Effector memory CD8-positive, alpha-beta T cell (primary cell): ENCODE data around the gene ZCCHC14.

Experiments used
- ATAC-seq: fragments of 150-1000 bp; cut with Tn5 transposase; replicated peaks from 2 replicates; pipeline ENCODE4 v1.10.0; 2021; ENCODE audit warnings: mild to moderate bottlenecking, moderate library complexity
- DNase-seq, 3 experiments: peaks; one replicate each; pipeline ENCODE4 v3.0.0; 2021
- H3K27ac Mint-ChIP-seq, 2 donors: one replicate each; pipeline ENCODE4 v1.8.0; 2022; ENCODE audit warnings: mild to moderate bottlenecking in 2 of 2, mixed read lengths in 2 of 2, moderate library complexity in 2 of 2
- H3K27me3 Mint-ChIP-seq, 2 donors: one replicate each; pipeline ENCODE4 v1.8.0; 2022; ENCODE audit warnings: mixed read lengths in 2 of 2
- H3K36me3 Mint-ChIP-seq: one replicate; pipeline ENCODE4 v1.8.0; 2022; ENCODE audit warnings: mild to moderate bottlenecking, moderate library complexity, mixed read lengths; ENCODE audit not compliant: insufficient read depth
- H3K4me1 Mint-ChIP-seq, 2 donors: one replicate each; pipeline ENCODE4 v1.8.0; 2022; ENCODE audit warnings: low read depth in 2 of 2, mixed read lengths in 2 of 2
- H3K4me3 Mint-ChIP-seq, 2 donors: one replicate each; pipeline ENCODE4 v1.8.0; 2022; ENCODE audit warnings: mild to moderate bottlenecking in 2 of 2, mixed read lengths in 2 of 2, moderate library complexity in 2 of 2
- H3K9me3 Mint-ChIP-seq, 2 donors: one replicate each; pipeline ENCODE4 v1.8.0; 2022; ENCODE audit warnings: mixed read lengths in 2 of 2

Gene ZCCHC14

DNA sequence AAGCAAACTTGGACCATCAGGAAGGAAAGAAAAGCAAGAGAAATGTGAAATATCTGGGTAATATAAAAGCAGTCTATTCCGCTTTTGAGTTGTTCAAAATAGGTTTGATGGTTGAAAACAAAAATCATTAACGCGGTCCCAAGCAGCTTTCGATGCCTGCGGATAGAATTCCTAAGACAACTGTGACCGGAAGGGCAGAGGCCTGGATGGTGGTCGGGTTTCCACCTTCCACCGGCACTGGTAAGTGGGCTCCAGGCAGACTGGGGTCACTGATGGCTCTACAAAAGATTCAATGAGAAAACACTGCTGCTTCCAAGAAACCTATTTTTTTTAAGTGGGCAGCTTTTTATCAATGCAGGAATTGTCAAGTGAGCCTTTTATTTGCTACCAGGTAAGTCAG is 49.8 kb downstream of the ZCCHC14 start:
- H3K27ac Mint-ChIP-seq, result no peak overlapping the region
- peaks cover 25% of the 10 kb centered on the region for H3K36me3 Mint-ChIP-seq
- H3K27me3 Mint-ChIP-seq, result no peaks in the 10 kb centered on the region
- ATAC-seq, result no peak
- no peak overlapping the region for H3K4me3 Mint-ChIP-seq
- DNase-seq, result no peak
- peaks cover 3 to 4% of the 10 kb centered on the region in 2 donors for H3K4me1 Mint-ChIP-seq
- H3K9me3 Mint-ChIP-seq, result no peaks in the 10 kb centered on the region

DNA sequence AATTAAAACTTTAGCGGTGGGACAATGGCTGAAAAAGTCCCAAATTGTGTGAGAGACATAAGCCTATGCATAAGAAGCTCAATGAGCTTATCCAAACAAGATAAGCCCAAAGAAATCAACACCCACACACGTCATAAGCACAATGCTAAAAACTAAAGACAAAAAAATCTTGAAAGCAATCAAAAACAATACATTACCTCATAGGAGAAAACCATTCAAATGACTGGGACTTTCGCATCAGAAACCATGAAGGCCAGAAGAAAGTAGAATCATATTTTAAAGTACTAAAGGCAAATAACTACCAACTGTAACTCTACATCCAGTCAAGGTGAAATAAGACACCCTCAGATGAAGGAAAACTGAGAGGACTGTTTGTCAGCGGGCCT is 50.2 kb downstream of the ZCCHC14 start:
- DNase-seq (no peak), ATAC-seq (no peak)
- no peak overlapping the region for H3K4me3 Mint-ChIP-seq
- no peaks in the 10 kb centered on the region for H3K9me3 Mint-ChIP-seq
- no peaks in the 10 kb centered on the region for H3K27me3 Mint-ChIP-seq
- H3K36me3 Mint-ChIP-seq, result peaks cover 25% of the 10 kb centered on the region
- no peak overlapping the region for H3K27ac Mint-ChIP-seq
- H3K4me1 Mint-ChIP-seq, result peaks cover 4% of the 10 kb centered on the region in 2 donors

DNA sequence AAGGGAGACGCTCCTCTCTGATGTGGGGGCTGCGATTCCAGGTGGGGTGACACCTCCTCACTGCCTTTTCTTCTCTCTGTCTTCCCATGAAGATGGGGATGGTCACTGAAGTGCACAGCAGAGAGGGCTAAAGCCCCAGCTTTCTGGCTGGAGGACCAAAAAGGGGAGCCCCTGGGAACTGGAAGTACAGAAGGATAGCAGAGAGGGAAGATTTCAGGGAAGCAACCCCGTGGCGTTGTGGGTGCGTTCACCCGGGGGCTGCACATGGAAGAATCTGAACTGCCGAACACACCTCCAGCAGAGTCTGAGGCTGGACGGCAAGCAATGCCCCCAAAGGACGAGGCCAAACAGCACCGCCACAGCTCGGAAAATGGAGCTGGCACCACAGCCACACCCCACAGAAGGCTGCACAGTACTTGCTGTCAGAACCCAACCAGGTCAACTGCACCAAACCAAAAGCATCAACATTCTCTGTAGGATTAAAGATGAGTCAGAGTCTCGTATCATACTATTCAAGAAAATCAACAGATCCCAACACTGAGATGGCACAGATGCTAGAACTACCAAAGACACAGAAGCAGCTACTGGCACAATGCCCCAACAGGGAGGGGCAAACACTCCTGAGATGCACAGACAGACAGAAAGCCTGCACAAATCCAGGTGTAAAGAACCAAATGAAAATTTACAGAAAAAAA is 50.8 kb downstream of the ZCCHC14 start:
- Mint-ChIP-seq H3K36me3 (peaks cover 24% of the 10 kb centered on the region), H3K27ac (no peak overlapping the region), H3K4me3 (no peak overlapping the region), H3K4me1 (peaks cover 3 to 4% of the 10 kb centered on the region in 2 donors), H3K27me3 (no peaks in the 10 kb centered on the region), H3K9me3 (no peaks in the 10 kb centered on the region)
- DNase-seq (no peak), ATAC-seq (no peak)

DNA sequence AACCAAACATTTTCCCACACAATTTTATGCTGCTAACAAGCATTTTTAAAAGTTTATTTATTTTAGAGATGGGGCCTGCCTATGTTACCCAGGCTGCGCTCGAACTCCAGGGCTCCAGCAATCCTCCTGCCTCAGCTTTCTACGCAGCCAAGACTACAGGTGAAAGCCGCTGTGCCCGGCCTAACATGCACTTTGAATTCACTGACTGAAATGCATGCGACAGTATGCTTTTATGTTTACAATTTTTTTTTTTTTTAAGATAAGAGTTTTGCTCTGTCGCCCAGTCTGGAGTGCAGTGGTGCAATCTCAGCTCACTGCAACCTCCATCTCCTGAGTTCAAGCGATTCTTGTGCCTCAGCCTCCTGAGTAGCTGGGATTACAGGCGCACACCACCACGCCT is 52.9 kb downstream of the ZCCHC14 start:
- ATAC-seq (no peak), DNase-seq (no peak)
- Mint-ChIP-seq H3K36me3 (peaks cover 6% of the 10 kb centered on the region), H3K9me3 (no peaks in the 10 kb centered on the region), H3K4me3 (no peak overlapping the region), H3K27me3 (no peaks in the 10 kb centered on the region), H3K27ac (no peak overlapping the region), H3K4me1 (peaks cover 11 to 17% of the 10 kb centered on the region in 2 donors)

DNA sequence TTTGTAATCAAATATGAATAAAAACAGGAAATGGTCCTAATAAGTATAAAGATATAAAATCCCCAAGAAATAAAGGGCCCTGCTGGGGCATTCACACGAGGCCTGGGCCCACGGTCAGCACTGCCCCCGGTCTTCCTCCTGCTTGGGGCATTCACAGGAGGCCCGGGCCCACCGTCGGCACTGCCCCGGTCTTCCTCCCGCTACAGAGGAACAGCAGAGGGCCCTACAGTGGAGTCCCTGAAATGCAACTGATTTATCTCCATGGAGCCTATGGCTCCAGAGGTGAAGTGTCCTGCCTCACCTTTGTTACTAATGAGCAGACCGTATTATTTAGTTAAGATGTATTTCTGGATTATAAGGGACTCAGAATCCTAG is 54.2 kb downstream of the ZCCHC14 start:
- no peak overlapping the region for H3K4me3 Mint-ChIP-seq
- peaks cover 3% of the 10 kb centered on the region for H3K36me3 Mint-ChIP-seq
- no peak overlapping the region for H3K27ac Mint-ChIP-seq
- H3K9me3 Mint-ChIP-seq, result no peaks in the 10 kb centered on the region
- H3K4me1 Mint-ChIP-seq, result peaks cover 9 to 17% of the 10 kb centered on the region in 2 donors
- DNase-seq (no peak), ATAC-seq (no peak)
- H3K27me3 Mint-ChIP-seq, result no peaks in the 10 kb centered on the region

DNA sequence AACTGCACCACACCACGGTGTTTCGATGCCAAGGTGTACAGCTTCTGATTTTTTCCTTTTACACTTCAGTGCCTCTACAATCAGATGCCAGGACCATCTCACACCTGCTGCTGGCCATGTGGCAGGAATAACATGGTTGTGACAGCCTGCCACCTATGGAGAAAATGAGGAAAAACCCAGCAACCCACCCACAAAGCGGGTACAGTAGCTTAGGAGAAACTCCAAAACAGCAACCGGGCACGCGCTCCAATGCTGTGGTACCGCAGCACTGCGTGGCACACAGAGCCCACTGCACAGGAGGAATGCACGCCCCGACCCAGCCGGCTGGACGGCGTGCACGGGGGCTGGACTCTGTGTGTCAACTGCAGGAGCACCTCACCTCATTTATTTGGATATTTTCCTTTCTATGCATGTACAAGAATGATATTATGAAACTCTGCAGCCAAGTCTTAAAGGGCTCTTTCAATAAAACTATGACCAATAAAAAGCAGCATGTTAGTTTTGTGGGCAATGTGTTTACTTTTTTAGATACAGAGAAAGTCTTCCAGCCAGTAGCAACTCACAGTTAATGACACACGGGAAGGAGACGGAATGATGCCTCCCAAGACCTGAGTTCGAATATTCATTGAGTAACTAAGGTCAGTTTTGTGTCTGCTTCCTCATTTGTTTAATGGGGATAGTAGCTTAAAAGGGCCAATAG is 54.8 kb downstream of the ZCCHC14 start:
- no peaks in the 10 kb centered on the region for H3K27me3 Mint-ChIP-seq
- H3K4me1 Mint-ChIP-seq, result peaks cover 9 to 17% of the 10 kb centered on the region in 2 donors
- ATAC-seq (no peak), DNase-seq (no peak)
- peaks cover 4% of the 10 kb centered on the region for H3K36me3 Mint-ChIP-seq
- no peaks in the 10 kb centered on the region for H3K9me3 Mint-ChIP-seq
- no peak overlapping the region for H3K4me3 Mint-ChIP-seq
- no peak overlapping the region for H3K27ac Mint-ChIP-seq

DNA sequence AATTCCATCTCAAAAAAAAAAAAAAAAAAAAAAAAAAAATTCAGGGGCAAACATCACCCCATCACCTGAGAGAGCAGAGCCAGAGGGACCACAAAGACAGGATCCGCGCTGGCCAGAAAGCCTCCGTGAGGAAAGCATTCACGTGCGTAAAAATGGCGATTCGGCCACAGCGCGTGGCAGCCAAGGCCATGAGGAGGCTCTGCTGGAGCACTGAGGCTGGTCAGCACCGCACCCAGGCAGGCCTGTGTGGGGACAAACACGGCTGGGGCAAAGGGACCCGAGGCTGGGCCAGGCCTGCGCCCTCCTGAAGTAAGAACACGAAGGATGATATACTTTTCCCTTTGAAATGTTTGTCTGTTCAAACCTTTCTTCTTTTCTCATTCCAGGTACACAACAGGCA is 55.5 kb downstream of the ZCCHC14 start:
- Mint-ChIP-seq H3K27ac (no peak overlapping the region), H3K4me1 (peaks cover 9 to 17% of the 10 kb centered on the region in 2 donors), H3K36me3 (peaks cover 4% of the 10 kb centered on the region), H3K27me3 (no peaks in the 10 kb centered on the region), H3K9me3 (no peaks in the 10 kb centered on the region), H3K4me3 (no peak overlapping the region)
- DNase-seq (no peak), ATAC-seq (no peak)

DNA sequence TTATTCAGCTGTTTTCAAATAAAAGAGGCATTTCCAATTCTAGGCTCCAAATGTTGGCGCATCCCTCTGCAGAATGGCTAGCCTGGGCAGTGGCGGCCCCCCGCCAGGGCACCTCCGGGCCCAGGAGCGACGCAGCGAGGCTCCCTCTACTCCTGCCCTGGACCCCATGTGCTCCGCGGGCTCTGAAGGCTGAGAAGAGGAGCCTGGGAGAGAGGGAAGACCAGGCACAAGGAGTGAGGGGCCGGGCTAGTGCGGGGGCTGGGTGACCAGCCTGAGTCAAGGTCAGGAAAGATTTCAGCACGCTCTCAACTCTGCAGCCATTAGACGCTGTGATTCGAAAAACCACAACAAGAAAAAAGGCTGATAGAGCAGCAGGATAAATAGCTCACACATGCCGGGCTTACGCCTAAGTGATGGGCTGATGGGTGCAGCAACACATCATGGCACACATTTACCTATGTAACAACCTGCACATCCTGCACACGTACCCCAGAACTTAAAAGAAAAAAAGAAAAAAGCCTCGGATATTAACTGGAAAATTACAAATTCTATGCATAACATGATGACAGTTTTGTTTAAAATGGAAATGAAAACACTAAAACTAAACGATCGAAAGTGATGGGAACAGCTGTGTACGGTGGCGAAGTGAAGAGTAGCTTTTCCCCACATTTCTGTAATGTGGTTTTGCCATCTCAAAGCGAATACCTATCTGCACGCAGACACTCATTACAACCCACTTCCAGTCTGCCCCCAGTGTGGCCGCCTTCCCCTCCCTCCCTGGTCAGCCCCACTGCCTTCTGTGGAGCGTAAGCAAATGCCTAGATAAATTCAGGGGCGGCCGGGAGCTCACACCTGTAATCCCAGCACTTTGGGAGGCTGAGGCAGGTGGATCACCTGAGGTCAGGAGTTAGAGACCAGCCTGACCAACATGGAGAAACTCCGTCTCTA is 56.3 kb downstream of the ZCCHC14 start:
- H3K9me3 Mint-ChIP-seq, result no peaks in the 10 kb centered on the region
- DNase-seq (no peak), ATAC-seq (peak; percentile 24)
- H3K27me3 Mint-ChIP-seq, result no peaks in the 10 kb centered on the region
- peaks cover 9 to 17% of the 10 kb centered on the region in 2 donors for H3K4me1 Mint-ChIP-seq
- peaks cover 4% of the 10 kb centered on the region for H3K36me3 Mint-ChIP-seq
- H3K27ac Mint-ChIP-seq, result peak overlapping the region in 1 of 2 donors; percentile 36
- peak overlapping the region; percentile 41 to 47 for H3K4me3 Mint-ChIP-seq

DNA sequence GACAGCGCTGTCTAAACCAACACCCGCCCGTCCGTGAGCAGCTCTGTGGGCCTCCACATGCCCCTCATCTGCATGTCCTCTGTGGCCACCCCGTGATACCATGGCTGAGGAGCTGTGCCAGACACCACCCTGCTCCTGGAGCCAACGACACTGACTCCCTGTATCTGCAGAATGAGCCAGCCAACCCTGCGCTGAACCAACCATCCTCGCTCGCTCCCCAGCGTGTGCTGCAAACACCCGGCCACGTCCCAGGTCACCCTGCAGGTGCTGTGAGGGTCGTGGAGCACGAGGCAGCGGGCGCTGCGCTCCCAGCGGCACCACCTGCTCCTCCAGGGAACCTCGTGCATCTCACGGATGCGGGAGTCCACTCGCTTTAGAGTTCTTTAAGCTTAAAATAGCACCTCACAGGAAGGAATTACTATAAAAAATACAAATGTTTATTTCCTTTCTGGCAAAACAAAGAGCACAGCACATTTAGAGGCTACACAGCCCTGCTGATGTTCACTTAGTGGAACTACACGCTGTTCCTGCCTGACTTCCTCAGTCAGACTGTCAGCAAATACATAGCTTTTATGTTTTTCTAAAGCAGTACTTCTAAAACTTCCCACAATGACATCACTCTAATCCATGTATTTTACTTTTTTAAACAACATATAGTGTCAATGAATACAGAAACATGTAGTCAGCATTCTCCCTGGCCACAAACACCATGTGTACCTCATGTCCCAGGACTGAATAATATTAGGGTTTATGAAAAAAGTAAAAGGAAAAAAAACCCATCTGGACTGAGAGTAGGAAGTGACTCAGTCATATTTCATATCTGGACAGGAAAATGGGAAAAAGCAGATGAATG is 57.2 kb downstream of the ZCCHC14 start:
- H3K27ac Mint-ChIP-seq, result no peak overlapping the region
- no peak for ATAC-seq
- H3K9me3 Mint-ChIP-seq, result no peaks in the 10 kb centered on the region
- peaks cover 9 to 17% of the 10 kb centered on the region in 2 donors for H3K4me1 Mint-ChIP-seq
- H3K4me3 Mint-ChIP-seq, result no peak overlapping the region
- H3K36me3 Mint-ChIP-seq, result peaks cover 4% of the 10 kb centered on the region
- no peaks in the 10 kb centered on the region for H3K27me3 Mint-ChIP-seq
- DNase-seq, result no peak

DNA sequence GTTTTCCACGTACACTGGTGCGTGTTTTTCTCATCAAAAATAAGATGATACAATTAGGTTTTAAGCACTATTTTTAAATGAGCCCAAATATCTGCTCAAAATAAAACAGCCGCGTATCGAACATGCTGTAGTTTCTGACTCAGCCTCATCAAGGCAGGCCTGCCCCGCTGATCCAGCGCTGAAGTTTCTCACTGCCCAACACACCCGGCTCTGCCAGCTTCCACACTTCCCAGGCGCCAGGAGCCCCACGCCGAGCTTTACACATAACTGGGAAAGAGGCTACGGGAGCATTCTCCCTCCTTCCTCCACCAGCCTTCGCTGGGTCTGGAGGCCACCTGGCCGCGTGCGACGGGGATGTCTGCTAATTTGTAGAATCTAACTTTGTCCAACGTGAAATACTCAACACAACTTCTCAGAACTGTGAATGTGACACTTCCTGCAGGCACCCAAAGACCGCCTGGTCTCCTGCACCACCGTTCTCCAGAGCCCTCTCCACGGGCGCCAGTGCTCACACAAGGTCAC is 58.6 kb downstream of the ZCCHC14 start:
- H3K27ac Mint-ChIP-seq, result no peak overlapping the region
- peaks cover 11 to 17% of the 10 kb centered on the region in 2 donors for H3K4me1 Mint-ChIP-seq
- H3K4me3 Mint-ChIP-seq, result no peak overlapping the region
- ATAC-seq, result no peak
- no peaks in the 10 kb centered on the region for H3K27me3 Mint-ChIP-seq
- DNase-seq, result no peak
- peaks cover 4% of the 10 kb centered on the region for H3K36me3 Mint-ChIP-seq
- no peaks in the 10 kb centered on the region for H3K9me3 Mint-ChIP-seq

DNA sequence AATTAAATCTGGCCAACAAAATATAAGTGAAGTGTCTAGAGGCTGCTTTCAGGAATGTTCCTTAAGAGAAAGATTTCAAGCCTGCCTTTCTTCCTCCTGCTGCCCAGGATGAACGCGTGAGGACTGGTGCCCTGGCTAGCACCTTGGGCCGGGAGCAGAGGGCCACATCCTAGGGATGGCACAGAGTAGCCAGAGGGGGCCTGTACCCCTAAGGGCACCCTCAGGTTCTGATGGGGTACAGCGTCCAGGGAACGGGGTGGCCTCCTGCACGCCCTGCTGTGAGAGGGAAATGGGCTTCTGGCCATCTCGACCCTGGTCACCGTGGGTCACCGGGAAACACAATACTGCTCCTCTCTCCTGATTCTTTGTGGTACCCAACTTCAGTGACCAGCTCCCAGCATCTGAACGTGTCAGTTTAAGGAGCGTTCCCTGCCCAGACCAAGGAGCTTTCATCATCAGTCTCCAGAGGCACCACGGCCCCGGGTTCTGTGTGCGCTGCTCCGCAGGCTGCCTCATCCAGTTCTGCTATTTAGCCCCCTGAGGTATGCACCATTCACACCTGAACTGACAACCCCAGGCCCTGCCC is 60.4 kb downstream of the ZCCHC14 start:
- no peaks in the 10 kb centered on the region for H3K27me3 Mint-ChIP-seq
- peaks cover 12 to 13% of the 10 kb centered on the region in 2 donors for H3K4me1 Mint-ChIP-seq
- ATAC-seq (no peak), DNase-seq (no peak)
- peaks cover 7% of the 10 kb centered on the region for H3K36me3 Mint-ChIP-seq
- no peak overlapping the region for H3K4me3 Mint-ChIP-seq
- H3K27ac Mint-ChIP-seq, result no peak overlapping the region
- no peaks in the 10 kb centered on the region for H3K9me3 Mint-ChIP-seq

DNA sequence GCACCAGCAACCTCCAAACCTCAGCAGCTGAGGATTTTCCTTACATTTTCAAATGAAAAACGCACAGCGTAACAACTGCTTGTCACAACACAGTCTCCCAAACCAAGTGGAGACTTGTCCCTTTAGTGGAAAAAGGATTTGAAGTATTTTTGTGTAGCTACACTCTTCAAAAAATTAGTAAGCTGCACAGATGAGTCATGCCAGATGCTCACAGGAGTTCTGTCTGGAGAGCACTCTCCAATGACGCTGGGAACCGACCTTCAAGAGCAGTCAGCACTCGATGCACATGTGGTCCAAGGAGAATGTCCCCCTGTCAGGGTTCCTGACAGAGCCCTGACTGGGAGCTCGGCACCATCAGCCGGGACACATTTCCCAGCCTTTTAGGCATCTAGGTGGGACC is 60.9 kb downstream of the ZCCHC14 start:
- H3K9me3 Mint-ChIP-seq, result no peaks in the 10 kb centered on the region
- no peak for ATAC-seq
- H3K4me1 Mint-ChIP-seq, result peaks cover 12% of the 10 kb centered on the region in 2 donors
- H3K36me3 Mint-ChIP-seq, result peaks cover 7% of the 10 kb centered on the region
- H3K27ac Mint-ChIP-seq, result no peak overlapping the region
- H3K27me3 Mint-ChIP-seq, result no peaks in the 10 kb centered on the region
- H3K4me3 Mint-ChIP-seq, result no peak overlapping the region
- DNase-seq, result no peak
